GM23338 (cell line): ENCODE results near the gene MYO9A. TPM values are rescaled to one million over a fixed set of nuclear protein-coding genes. Genes with fewer than 3 reads are reported as not detected.

Experiments used
- ATAC-seq: fragments of 200-7000 bp; cut with Tn5 transposase; 3 replicates; pipeline ENCODE4 v1.9.1; 2020
- DNase-seq: peaks from one replicate; pipeline ENCODE4 v3.0.0-alpha.2; 2015; ENCODE audit warnings: low spot score
- H2AFZ ChIP-seq: fragments of 200-600 bp; sonication (generic); 2 replicates; pipeline ENCODE4 v1.8.0; 2016; ENCODE audit warnings: antibody characterized with exemption, mild to moderate bottlenecking, moderate library complexity
- H3F3A ChIP-seq: fragments of 200-600 bp; sonication (generic); replicated peaks from 2 replicates; pipeline ENCODE4 v1.8.0; 2017; ENCODE audit warnings: antibody characterized with exemption, mixed run types, low read depth
- H3K27ac ChIP-seq: fragments of 200-600 bp; sonication (generic); 2 replicates; pipeline ENCODE4 v1.6.1; 2016; ENCODE audit warnings: low read depth
- H3K27me3 ChIP-seq: fragments of 200-600 bp; sonication (generic); 2 replicates; pipeline ENCODE4 v1.8.0; 2016; ENCODE audit warnings: mild to moderate bottlenecking, mixed run types, moderate library complexity; ENCODE audit not compliant: insufficient read depth
- H3K36me3 ChIP-seq: fragments of 200-600 bp; sonication (generic); 2 replicates; pipeline ENCODE4 v1.8.0; 2016; ENCODE audit warnings: mild to moderate bottlenecking; ENCODE audit not compliant: insufficient read depth
- H3K4me1 ChIP-seq: fragments of 200-600 bp; sonication (generic); 2 replicates; pipeline ENCODE4 v1.8.0; 2016; ENCODE audit warnings: mild to moderate bottlenecking, moderate library complexity; ENCODE audit not compliant: insufficient read depth
- H3K4me2 ChIP-seq: fragments of 200-600 bp; sonication (generic); 2 replicates; pipeline ENCODE4 v1.7.1; 2017; ENCODE audit warnings: mixed run types
- H3K4me3 ChIP-seq: fragments of 200-600 bp; sonication (generic); 2 replicates; pipeline ENCODE4 v1.6.1; 2016; ENCODE audit warnings: mixed run types
- H3K79me2 ChIP-seq: fragments of 200-600 bp; sonication (generic); replicated peaks from 2 replicates; pipeline ENCODE4 v1.8.0; 2017; ENCODE audit warnings: mild to moderate bottlenecking; ENCODE audit not compliant: insufficient read depth
- H3K9me2 ChIP-seq: fragments of 200-600 bp; sonication (generic); 2 replicates; pipeline ENCODE4 v1.8.0; 2017; ENCODE audit not compliant: insufficient read depth
- H4K20me1 ChIP-seq: fragments of 200-600 bp; sonication (generic); replicated peaks from 2 replicates; pipeline ENCODE4 v1.8.0; 2017; ENCODE audit warnings: mild to moderate bottlenecking; ENCODE audit not compliant: insufficient read depth
- H3K27ac Mint-ChIP-seq: 2 replicates; pipeline ENCODE4 v1.8.0; 2020; ENCODE audit warnings: inconsistent platforms, mild to moderate bottlenecking, moderate library complexity, mixed read lengths
- H3K27me3 Mint-ChIP-seq: 3 replicates; pipeline ENCODE4 v1.8.0; 2022; ENCODE audit warnings: low read depth, mild to moderate bottlenecking, moderate library complexity, mixed read lengths, inconsistent platforms; ENCODE audit not compliant: insufficient read depth, poor library complexity
- H3K36me3 Mint-ChIP-seq: 3 replicates; pipeline ENCODE4 v1.8.0; 2021; ENCODE audit warnings: low read depth, mild to moderate bottlenecking, inconsistent platforms, moderate library complexity, mixed read lengths
- H3K4me1 Mint-ChIP-seq: 3 replicates; pipeline ENCODE4 v1.8.0; 2020; ENCODE audit warnings: mild to moderate bottlenecking, inconsistent platforms, mixed read lengths
- H3K4me3 Mint-ChIP-seq: 3 replicates; pipeline ENCODE4 v1.8.0; 2021; ENCODE audit warnings: moderate library complexity, mild to moderate bottlenecking, inconsistent platforms, mixed read lengths
- H3K9me3 Mint-ChIP-seq: 3 replicates; pipeline ENCODE4 v1.8.0; 2020; ENCODE audit warnings: moderate library complexity, mild to moderate bottlenecking, inconsistent platforms, mixed read lengths
- CREB1 ChIP-seq: fragments of 250-450 bp; sonication (Bioruptor Pico); IDR thresholded peaks from 2 replicates; pipeline ENCODE4 v1.5.0; 2020; ENCODE audit warnings: low read depth, mild to moderate bottlenecking, moderate library complexity
- CTCF ChIP-seq, 2 experiments: fragments of 200-600 bp in 1 of 2; sonication (generic) in 1 of 2; conservative IDR thresholded peaks; 2 replicates each; pipeline versions ENCODE4 v1.5.1 to v1.6.1; 2016 to 2017; ENCODE audit warnings: antibody characterized with exemption in 2 of 2, low read depth in 2 of 2, mild to moderate bottlenecking in 2 of 2, moderate library complexity in 1 of 2
- ETS1 ChIP-seq: IDR thresholded peaks from 2 replicates; pipeline ENCODE4 v1.6.1; 2016; ENCODE audit warnings: antibody characterized with exemption
- EZH2 ChIP-seq: fragments of 200-600 bp; sonication (generic); IDR thresholded peaks from one replicate; pipeline ENCODE4 v1.8.0; 2017; ENCODE audit warnings: antibody characterized with exemption, mild to moderate bottlenecking, low read depth; ENCODE audit not compliant: unreplicated experiment
- EZH2phosphoT487 ChIP-seq: fragments of 200-600 bp; sonication (generic); IDR thresholded peaks from one replicate; pipeline ENCODE4 v1.8.1; 2018; ENCODE audit warnings: antibody characterized with exemption; ENCODE audit not compliant: unreplicated experiment
- JUNB ChIP-seq: IDR thresholded peaks from one replicate; pipeline ENCODE4 v1.6.1; 2016; ENCODE audit warnings: antibody characterized with exemption; ENCODE audit not compliant: unreplicated experiment
- NANOG ChIP-seq: IDR thresholded peaks from 2 replicates; pipeline ENCODE4 v1.6.1; 2016; ENCODE audit warnings: antibody characterized with exemption, borderline replicate concordance
- POLR2AphosphoS5 ChIP-seq: IDR thresholded peaks from 2 replicates; pipeline ENCODE4 v1.6.1; 2016; ENCODE audit warnings: antibody characterized with exemption, low read depth
- REST ChIP-seq: IDR thresholded peaks from one replicate; pipeline ENCODE4 v1.6.1; 2018; ENCODE audit warnings: antibody characterized with exemption; ENCODE audit not compliant: unreplicated experiment
- STAT1 ChIP-seq: IDR thresholded peaks from one replicate; pipeline ENCODE4 v1.6.1; 2016; ENCODE audit warnings: antibody characterized with exemption; ENCODE audit not compliant: unreplicated experiment
- ZNF114 ChIP-seq: fragments of 250-450 bp; sonication (Bioruptor Pico); IDR thresholded peaks from 2 replicates; pipeline ENCODE4 v1.5.0; 2020; ENCODE audit warnings: mild to moderate bottlenecking, moderate library complexity
- ZNF331 ChIP-seq: fragments of 250-450 bp; sonication (Bioruptor Pico); IDR thresholded peaks from 2 replicates; pipeline ENCODE4 v1.5.0; 2020; ENCODE audit warnings: low read depth, mild to moderate bottlenecking, moderate library complexity
- polyA plus RNA-seq: library from polyadenylated mRNA; unstranded; fragments of >200 nt; fragmentation: Nextera tagmentation; extraction: Ambion mirVana; gene quantifications from 2 replicates; pipeline ENCODE4 v1.2.1, GENCODE V29; 2016
- total RNA-seq: library from RNA; depleted of rRNA; stranded (reverse); fragments of >200 nt; shearing (Covaris generic); gene quantifications from 2 replicates; pipeline ENCODE4 v1.2.3, GENCODE V29; 2014

The MYO9A gene
- total and polyA plus RNA-seq, 2 experiments from 2014 or later, result 11.6 to 32.8 TPM

GRCh38 chr15:71809346-71809745 lies 308.6 kb downstream of the MYO9A start (continued):
- TF ChIP-seq REST, result no peak
- no peak for TF ChIP-seq EZH2
- no peak for TF ChIP-seq ZNF331 (CRISPR knock-in tag)
- TF ChIP-seq NANOG, result no peak
- TF ChIP-seq STAT1, result no peak
- no peak for TF ChIP-seq JUNB
- TF ChIP-seq ZNF114 (CRISPR knock-in tag), result no peak

- Histone ChIP-seq H3K27me3 (no peaks in the 10 kb centered on the region), H4K20me1 (no peaks in the 10 kb centered on the region), H3K4me1 (peaks cover 25% of the 10 kb centered on the region), H3K4me3 (peak overlapping the region; percentile 46; the same call in 1 of the 2 replicates), H3K36me3 (no peaks in the 10 kb centered on the region), H3K4me2 (peak overlapping the region; percentile 72), H3K9me2 (no peaks in the 10 kb centered on the region), H3F3A (peaks cover 7% of the 10 kb centered on the region; the same call in 1 of the 2 replicates), H3K27ac (no peak overlapping the region), H2AFZ (peak overlapping the region; percentile 90), H3K79me2 (no peaks in the 10 kb centered on the region)
- Mint-ChIP-seq H3K4me3 (peak overlapping the region; percentile 58; the same call in 1 of the 3 replicates), H3K27me3 (peaks cover 10% of the 10 kb centered on the region), H3K9me3 (no peaks in the 10 kb centered on the region), H3K27ac (no peak overlapping the region), H3K36me3 (no peaks in the 10 kb centered on the region; the same call in 2 of the 3 replicates), H3K4me1 (peaks cover 35% of the 10 kb centered on the region)
- DNase-seq, result no peak
- ATAC-seq, result no peak
- TF ChIP-seq EZH2 (no peak), CTCF (conservative IDR thresholded peaks at IDR 0.05; ENCODE audit: low read depth in 2 of 2) (no peak), ETS1 (no peak), ZNF331 (CRISPR knock-in tag) (no peak), POLR2AphosphoS5 (no peak), EZH2phosphoT487 (no peak), CREB1 (CRISPR knock-in tag) (no peak), REST (no peak), STAT1 (no peak)
Observed at GRCh38 chr15:71808311-71809020, 309.5 kb downstream of the MYO9A start.
